Lower lobe of right lung (tissue), 2 donors: ENCODE results near the gene MTRR. TPM values are rescaled to one million over a fixed set of nuclear protein-coding genes. Genes with fewer than 3 reads are reported as not detected.

Experiments
- ATAC-seq, 2 donors: fragments of 200-7000 bp; cut with Tn5 transposase; one replicate each; pipeline ENCODE4 v1.9.1; 2020 to 2022; ENCODE audit warnings: mild to moderate bottlenecking in 2 of 2, moderate library complexity in 2 of 2
- DNase-seq: peaks from one replicate; pipeline ENCODE4 v3.0.0-alpha.2; 2020
- H3K27ac ChIP-seq: fragments of 200-600 bp; one replicate; pipeline ENCODE4 v1.8.0; 2022
- H3K27me3 ChIP-seq: fragments of 200-600 bp; one replicate; pipeline ENCODE4 v1.8.0; 2022; ENCODE audit warnings: low read depth
- H3K36me3 ChIP-seq: fragments of 200-600 bp; one replicate; pipeline ENCODE4 v1.8.0; 2022; ENCODE audit warnings: mild to moderate bottlenecking
- H3K4me1 ChIP-seq: fragments of 200-600 bp; one replicate; pipeline ENCODE4 v1.8.0; 2022
- H3K4me3 ChIP-seq: fragments of 200-600 bp; one replicate; pipeline ENCODE4 v1.8.0; 2022; ENCODE audit warnings: mild to moderate bottlenecking
- H3K9me3 ChIP-seq: fragments of 200-600 bp; one replicate; pipeline ENCODE4 v1.8.0; 2022
- intact Hi-C: fragments of 100-400 bp; cut with DNase I; formaldehyde crosslinking; loops from one replicate; pipeline ENCODE4 v1.11.0; 2022
- total RNA-seq: library from RNA; stranded (reverse); fragmentation: NEBNext Ultra II Directional; extraction: Animal tissue kit (Norgen Biotek cat#: 25700); gene quantifications from one replicate; pipeline ENCODE4 v1.2.1, GENCODE V29; 2021
- TF ChIP-seq, protein P1 (sequence below): fragments of 200-600 bp; IDR thresholded peaks from one replicate; pipeline ENCODE4 v1.8.0; 2022; ENCODE audit warnings: antibody characterized with exemption, mild to moderate bottlenecking
- donor health status: DM: no; HTN: yes; CAD: no; lungs with severe emphysema.

The MTRR gene
- total RNA-seq, 1 donor from 2014 or later = 92.9 TPM

DNA sequence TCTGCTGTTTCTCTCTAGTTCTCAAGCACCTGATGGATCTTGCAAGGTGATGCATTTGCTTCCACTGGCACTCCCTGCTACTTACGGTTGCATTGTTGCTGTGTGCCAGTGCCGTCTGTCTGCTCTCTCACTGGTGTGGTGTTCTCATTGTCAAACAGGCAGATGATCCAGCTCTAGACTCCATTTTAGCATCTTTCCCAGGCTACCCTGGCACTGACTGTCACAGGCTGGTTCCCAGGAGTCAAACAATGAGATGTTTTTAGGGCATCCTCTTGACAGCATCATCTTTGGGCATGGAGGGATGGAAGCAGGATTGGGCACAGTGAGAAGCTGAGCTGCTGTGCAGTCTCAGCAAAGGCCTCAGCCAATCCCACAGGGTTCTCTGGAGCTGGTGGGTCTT, 12.9 kb downstream of the MTRR start:
- no peak for ATAC-seq
- H3K9me3 ChIP-seq = no peaks in the 10 kb centered on the region
- intact Hi-C loops = no loop called here
- no peak for DNase-seq
- H3K27ac ChIP-seq = no peak overlapping the region
- peaks cover 100% of the 10 kb centered on the region for H3K36me3 ChIP-seq
- TF ChIP-seq, protein P1, sequence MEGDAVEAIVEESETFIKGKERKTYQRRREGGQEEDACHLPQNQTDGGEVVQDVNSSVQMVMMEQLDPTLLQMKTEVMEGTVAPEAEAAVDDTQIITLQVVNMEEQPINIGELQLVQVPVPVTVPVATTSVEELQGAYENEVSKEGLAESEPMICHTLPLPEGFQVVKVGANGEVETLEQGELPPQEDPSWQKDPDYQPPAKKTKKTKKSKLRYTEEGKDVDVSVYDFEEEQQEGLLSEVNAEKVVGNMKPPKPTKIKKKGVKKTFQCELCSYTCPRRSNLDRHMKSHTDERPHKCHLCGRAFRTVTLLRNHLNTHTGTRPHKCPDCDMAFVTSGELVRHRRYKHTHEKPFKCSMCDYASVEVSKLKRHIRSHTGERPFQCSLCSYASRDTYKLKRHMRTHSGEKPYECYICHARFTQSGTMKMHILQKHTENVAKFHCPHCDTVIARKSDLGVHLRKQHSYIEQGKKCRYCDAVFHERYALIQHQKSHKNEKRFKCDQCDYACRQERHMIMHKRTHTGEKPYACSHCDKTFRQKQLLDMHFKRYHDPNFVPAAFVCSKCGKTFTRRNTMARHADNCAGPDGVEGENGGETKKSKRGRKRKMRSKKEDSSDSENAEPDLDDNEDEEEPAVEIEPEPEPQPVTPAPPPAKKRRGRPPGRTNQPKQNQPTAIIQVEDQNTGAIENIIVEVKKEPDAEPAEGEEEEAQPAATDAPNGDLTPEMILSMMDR = no peak
- no peak overlapping the region for H3K4me3 ChIP-seq
- H3K4me1 ChIP-seq = peaks cover 50% of the 10 kb centered on the region
- no peaks in the 10 kb centered on the region for H3K27me3 ChIP-seq

DNA sequence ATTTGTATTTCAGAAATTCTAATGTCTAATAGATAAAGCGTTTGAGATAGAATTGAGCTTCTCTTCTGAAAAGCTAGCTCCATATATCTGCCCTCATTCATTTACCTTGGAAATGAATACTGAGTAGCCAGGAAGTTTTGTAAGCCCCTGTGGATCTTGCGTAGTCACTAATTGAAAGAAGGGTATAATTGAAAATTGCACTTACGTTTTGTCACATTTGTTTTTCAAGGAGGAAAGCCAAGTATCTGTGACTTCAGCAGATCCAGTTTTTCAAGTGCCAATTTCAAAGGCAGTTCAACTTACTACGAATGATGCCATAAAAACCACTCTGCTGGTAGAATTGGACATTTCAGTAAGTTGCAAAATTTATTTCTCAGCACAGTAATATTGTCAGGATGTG, 14.0 kb downstream of the MTRR start:
- H3K27me3 ChIP-seq = no peaks in the 10 kb centered on the region
- H3K27ac ChIP-seq = no peak overlapping the region
- no peaks in the 10 kb centered on the region for H3K9me3 ChIP-seq
- peak; percentile 25 to 45 for ATAC-seq
- intact Hi-C loops = no loop called here
- no peak overlapping the region for H3K4me3 ChIP-seq
- H3K4me1 ChIP-seq = peaks cover 40% of the 10 kb centered on the region
- H3K36me3 ChIP-seq = peaks cover 95% of the 10 kb centered on the region
- TF ChIP-seq, protein P1 = no peak
- DNase-seq = no peak

DNA sequence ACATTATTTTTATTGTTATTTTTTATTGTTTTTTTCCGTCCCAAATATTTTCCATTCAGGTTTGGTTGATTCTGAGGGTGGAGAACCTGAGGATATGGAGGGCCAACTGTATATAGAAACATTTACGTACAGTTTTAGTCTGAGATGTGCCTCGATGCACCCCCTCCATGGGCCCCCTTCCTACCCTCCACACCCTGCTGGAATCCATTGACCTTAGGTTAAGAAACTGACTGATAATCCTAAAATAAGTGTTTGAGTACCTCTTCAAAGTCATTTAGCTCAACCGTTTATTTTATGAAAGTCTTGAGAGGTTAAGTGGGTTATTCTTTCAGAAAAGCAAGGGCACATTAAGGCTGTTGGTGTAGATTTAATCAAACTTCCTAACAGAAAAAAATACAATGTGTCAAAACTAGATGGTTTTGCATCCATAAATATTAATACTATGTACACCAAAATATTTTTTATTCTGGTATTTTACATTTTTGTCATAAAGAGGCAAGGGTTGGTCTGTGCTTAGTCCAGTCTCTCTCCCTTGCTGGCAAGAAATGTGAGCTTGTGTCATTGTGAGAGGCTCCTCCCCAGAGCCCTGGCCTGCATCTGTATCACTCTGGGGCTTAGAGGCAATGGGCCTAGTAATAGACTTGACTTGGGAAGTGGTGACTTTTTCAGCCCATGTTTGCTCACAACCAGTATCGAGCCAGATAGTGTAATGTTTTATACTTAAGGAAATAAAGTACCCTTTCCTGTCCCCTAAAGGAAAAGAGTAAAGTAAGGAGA, 15.7 kb downstream of the MTRR start:
- H3K9me3 ChIP-seq = no peaks in the 10 kb centered on the region
- H3K4me1 ChIP-seq = peaks cover 32% of the 10 kb centered on the region
- peaks cover 95% of the 10 kb centered on the region for H3K36me3 ChIP-seq
- no peak overlapping the region for H3K4me3 ChIP-seq
- peak; percentile 80 to 85 for ATAC-seq
- TF ChIP-seq, protein P1 = no peak
- H3K27me3 ChIP-seq = no peaks in the 10 kb centered on the region
- peak; percentile 50 for DNase-seq
- H3K27ac ChIP-seq = peak overlapping the region; percentile 44
- intact Hi-C loops = no loop called here

DNA sequence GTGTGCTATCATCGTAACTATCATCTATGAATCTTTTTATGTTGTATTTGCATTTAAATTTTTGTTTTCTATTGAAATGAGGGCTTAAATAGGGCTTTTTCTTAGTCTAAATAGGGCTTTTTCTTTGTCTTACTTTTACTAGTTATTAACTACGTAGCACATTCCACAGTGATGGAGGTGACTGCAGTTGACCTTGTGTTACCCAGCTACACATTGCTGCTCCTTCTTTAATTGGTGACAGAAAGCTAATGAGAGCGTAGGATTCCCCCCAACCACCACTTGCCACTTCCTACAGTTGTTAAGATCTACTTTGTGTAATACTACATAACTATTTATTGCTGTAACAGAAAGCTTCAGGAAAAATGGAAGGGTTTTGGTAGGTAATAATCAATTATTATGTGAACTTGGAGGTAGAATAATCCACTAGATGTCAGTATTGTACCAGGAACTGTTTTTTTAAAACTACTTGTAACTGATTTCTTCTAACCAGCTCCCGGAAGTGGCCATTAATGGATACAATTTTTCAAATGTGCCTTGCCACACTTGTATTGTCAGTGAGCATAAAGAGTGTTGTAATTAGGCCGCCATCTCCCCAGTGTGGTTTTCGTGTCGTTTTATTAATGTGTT, 18.0 kb downstream of the MTRR start:
- H3K27ac ChIP-seq = no peak overlapping the region
- peaks cover 31% of the 10 kb centered on the region for H3K4me1 ChIP-seq
- TF ChIP-seq, protein P1 = peak; percentile 41
- DNase-seq (no peak), ATAC-seq (peak in 1 of 2 donors; percentile 17)
- no peaks in the 10 kb centered on the region for H3K9me3 ChIP-seq
- no peak overlapping the region for H3K4me3 ChIP-seq
- H3K36me3 ChIP-seq = peaks cover 95% of the 10 kb centered on the region
- intact Hi-C loops = no loop called here
- H3K27me3 ChIP-seq = no peaks in the 10 kb centered on the region

DNA sequence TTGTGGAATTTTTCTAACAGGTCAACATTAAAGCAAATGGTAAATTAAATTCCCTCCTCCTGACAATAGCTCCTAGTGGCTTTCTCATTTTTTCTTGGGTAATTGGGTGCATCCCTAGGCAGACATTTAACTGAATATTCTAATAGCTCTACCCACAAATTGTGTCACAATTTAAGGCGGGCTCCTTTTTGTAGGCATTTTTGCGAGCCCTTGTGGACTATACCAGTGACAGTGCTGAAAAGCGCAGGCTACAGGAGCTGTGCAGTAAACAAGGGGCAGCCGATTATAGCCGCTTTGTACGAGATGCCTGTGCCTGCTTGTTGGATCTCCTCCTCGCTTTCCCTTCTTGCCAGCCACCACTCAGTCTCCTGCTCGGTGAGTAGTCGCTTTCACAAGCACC, 20.0 kb downstream of the MTRR start:
- intact Hi-C loops = no loop called here
- TF ChIP-seq, protein P1 = no peak
- ATAC-seq (no peak), DNase-seq (no peak)
- Histone ChIP-seq H3K4me1 (peaks cover 21% of the 10 kb centered on the region), H3K36me3 (peaks cover 95% of the 10 kb centered on the region), H3K27ac (no peak overlapping the region), H3K4me3 (no peak overlapping the region), H3K9me3 (no peaks in the 10 kb centered on the region), H3K27me3 (no peaks in the 10 kb centered on the region)
